Measurements from ENCODE around the gene VBP1.
A peak's percentile ranks its signal among the peaks of the same experiment; 100 is the strongest.
"Not testable (repeated sequence)": the region's sequence is repeated elsewhere in the genome, so short reads cannot be mapped to it uniquely, and the experiment has no call there.

Gene VBP1
- total RNA-seq = 28.7 to 111 (median 56.1) reads per million in 3 experiments

- DNase-seq = peak; percentile 87
These were observed at the start of gene VBP1 for GRCh38 chrX:155216179-155216939. TSS of gene VBP1 (plus strand) at chrX:155216460. CDS start at chrX:155216483, 23 bp downstream.

GRCh38 chrX:155169881-155170280, 46.4 kb upstream of the VBP1 start:
- DNase-seq = no peak

GRCh38 chrX:155179346-155179997, 36.8 kb upstream of the VBP1 start:
- DNase-seq = no peak

GRCh38 chrX:155188786-155189185, 27.5 kb upstream of the VBP1 start:
- peak; percentile 59 for DNase-seq

- DNase-seq = no peak
These were observed 5.1 kb upstream of the VBP1 start for GRCh38 chrX:155211208-155211607.

GRCh38 chrX:155213731-155214130, 2.5 kb upstream of the VBP1 start:
- DNase-seq = no peak

GRCh38 chrX:155215443-155216178, 649 bp upstream of the VBP1 start:
- no peak for DNase-seq

GRCh38 chrX:155216940-155217440, 730 bp downstream of the VBP1 start:
- no peak for DNase-seq

GRCh38 chrX:155218777-155219176, 2.5 kb downstream of the VBP1 start:
- no peak for DNase-seq

- DNase-seq = no peak
These were observed 5.1 kb downstream of the VBP1 start for GRCh38 chrX:155221351-155221750.

- not testable (repeated sequence) for DNase-seq
These were observed 7.5 kb downstream of the VBP1 start for GRCh38 chrX:155223746-155224145.

GRCh38 chrX:155225774-155226173, 9.5 kb downstream of the VBP1 start:
- DNase-seq = no peak

- no peak for DNase-seq
These were observed 14.9 kb downstream of the VBP1 start for GRCh38 chrX:155231163-155231562.

GRCh38 chrX:155235891-155236290, 19.6 kb downstream of the VBP1 start:
- no peak for DNase-seq

- no peak for DNase-seq
These were observed 21.5 kb downstream of the VBP1 start for GRCh38 chrX:155237719-155238118.

- DNase-seq = no peak
These were observed 26.0 kb downstream of the VBP1 start for GRCh38 chrX:155242300-155242699.

GRCh38 chrX:155246748-155247147, 30.5 kb downstream of the VBP1 start:
- no peak for DNase-seq

- DNase-seq = no peak
These were observed 31.2 kb downstream of the VBP1 start for GRCh38 chrX:155247497-155247896.

GRCh38 chrX:155251391-155251790, 35.1 kb downstream of the VBP1 start:
- DNase-seq = no peak

GRCh38 chrX:155259752-155260151, 43.5 kb downstream of the VBP1 start:
- no peak for DNase-seq

GRCh38 chrX:155262970-155263754, 46.9 kb downstream of the VBP1 start:
- peak; percentile 25 for DNase-seq

GRCh38 chrX:155263854-155264628, 47.8 kb downstream of the VBP1 start, which contains the start of gene RAB39B:
TSS of gene RAB39B (minus strand) at chrX:155264491. CDS start at chrX:155264288, 203 bp downstream.
- DNase-seq = peak; percentile 70

Data from central memory CD4-positive, alpha-beta T cell (primary cell).